Esophagus squamous epithelium (tissue), 5 donors: Measurements from ENCODE around the gene GVQW3. TPM values are rescaled to one million over a fixed set of nuclear protein-coding genes. Genes with fewer than 3 reads are reported as not detected.

Source experiments
- DNase-seq: peaks from one replicate; lab custom pipeline; 2025; lab: John Stamatoyannopoulos, UW
- H3K27ac ChIP-seq, 4 donors: fragments of 200-600 bp; sonication (generic); one replicate each; pipeline ENCODE4 v1.5.1; 2016 to 2019; ENCODE audit warnings: mild to moderate bottlenecking in 1 of 4
- H3K27me3 ChIP-seq, 4 donors: fragments of 200-600 bp; sonication (generic); 1 replicate in 3 of 4; 2 replicates in 1 of 4; pipeline versions ENCODE4 v1.5.1 to v1.6.0; 2017 to 2021; ENCODE audit warnings: antibody characterized with exemption in 1 of 4
- H3K36me3 ChIP-seq, 3 donors: fragments of 200-600 bp; sonication (generic); one replicate each; pipeline ENCODE4 v1.5.1; 2016 to 2019
- H3K4me1 ChIP-seq, 3 donors: fragments of 200-600 bp; sonication (generic); one replicate each; pipeline ENCODE4 v1.5.1; 2017 to 2019
- H3K4me3 ChIP-seq, 4 donors: fragments of 200-600 bp; sonication (generic); 1 replicate in 3 of 4; 2 replicates in 1 of 4; pipeline ENCODE4 v1.5.1; 2016 to 2019; ENCODE audit warnings: mild to moderate bottlenecking in 2 of 4, moderate library complexity in 1 of 4
- H3K9me3 ChIP-seq, 3 donors: fragments of 200-600 bp; sonication (generic); one replicate each; pipeline ENCODE4 v1.5.1; 2016 to 2019
- POLR2A ChIP-seq, 4 donors: fragments of 450-650 bp; IDR thresholded peaks; one replicate each; pipeline ENCODE4 v1.6.1; 2017; ENCODE audit warnings: antibody characterized with exemption in 4 of 4, mild to moderate bottlenecking in 4 of 4, moderate library complexity in 3 of 4
- WGBS, 2 donors: methylation state at CpG; one replicate each; pipeline ENCODE4 v1.1.5; 2018; 5-methylcytosine and 5-hydroxymethylcytosine counted together
- intact Hi-C: fragments of 100-400 bp; cut with DNase I; formaldehyde crosslinking; loops from one replicate; pipeline ENCODE4 v1.15.0; 2022
- total RNA-seq, 4 donors: library from RNA; depleted of rRNA; stranded (reverse); fragments of >200 nt; gene quantifications; one replicate each; pipeline ENCODE4 v1.1.0, GENCODE V29; 2016
- TF ChIP-seq, protein P1 (sequence below), 6 experiments: fragments of 450-650 bp in 4 of 6; fragments of 200-600 bp in 2 of 6; sonication (generic) in 2 of 6; IDR thresholded peaks; one replicate each; pipeline ENCODE4 v1.5.1; 2016 to 2019; ENCODE audit warnings: antibody characterized with exemption in 6 of 6, mild to moderate bottlenecking in 4 of 6, moderate library complexity in 4 of 6
- donor health status: DM: yes; HTN: yes; CAD: no.

GVQW3 gene
- total RNA-seq, 4 donors from 2014 or later: 0.15 to 0.95 (median 0.31) TPM; not detected in 1

DNA sequence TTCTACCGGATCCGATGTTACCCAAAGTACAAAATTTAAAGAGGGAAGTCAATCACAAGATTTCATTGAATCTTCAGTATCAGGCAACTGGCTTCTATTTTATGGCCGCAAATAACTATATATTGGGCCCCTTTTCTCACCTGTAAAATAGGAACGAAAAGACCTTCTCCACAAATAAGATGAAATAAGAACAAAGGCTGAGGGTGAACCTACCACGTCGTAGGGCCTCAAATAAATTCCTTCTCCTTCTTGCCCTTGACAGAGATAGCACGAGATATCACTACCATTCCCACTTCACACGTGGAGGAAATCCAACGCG is 62.9 kb downstream of the GVQW3 start:
- WGBS, 2 donors: 1% methylated on average over 10 of the region's 10 CpGs
- H3K4me3 ChIP-seq: peak overlapping the region; percentile 59 to 98 (median 93)
- intact Hi-C loops: no loop called here
- H3K9me3 ChIP-seq: no peaks in the 10 kb centered on the region
- H3K27ac ChIP-seq: peak overlapping the region; percentile 86 to 97 (median 92)
- DNase-seq: no peak
- no peaks in the 10 kb centered on the region for H3K27me3 ChIP-seq
- peaks cover 0 to 24% (median 0%) of the 10 kb centered on the region in 3 donors for H3K36me3 ChIP-seq
- TF ChIP-seq POLR2A (IDR thresholded peaks at IDR 0.05): no peak
- TF ChIP-seq, protein P1, sequence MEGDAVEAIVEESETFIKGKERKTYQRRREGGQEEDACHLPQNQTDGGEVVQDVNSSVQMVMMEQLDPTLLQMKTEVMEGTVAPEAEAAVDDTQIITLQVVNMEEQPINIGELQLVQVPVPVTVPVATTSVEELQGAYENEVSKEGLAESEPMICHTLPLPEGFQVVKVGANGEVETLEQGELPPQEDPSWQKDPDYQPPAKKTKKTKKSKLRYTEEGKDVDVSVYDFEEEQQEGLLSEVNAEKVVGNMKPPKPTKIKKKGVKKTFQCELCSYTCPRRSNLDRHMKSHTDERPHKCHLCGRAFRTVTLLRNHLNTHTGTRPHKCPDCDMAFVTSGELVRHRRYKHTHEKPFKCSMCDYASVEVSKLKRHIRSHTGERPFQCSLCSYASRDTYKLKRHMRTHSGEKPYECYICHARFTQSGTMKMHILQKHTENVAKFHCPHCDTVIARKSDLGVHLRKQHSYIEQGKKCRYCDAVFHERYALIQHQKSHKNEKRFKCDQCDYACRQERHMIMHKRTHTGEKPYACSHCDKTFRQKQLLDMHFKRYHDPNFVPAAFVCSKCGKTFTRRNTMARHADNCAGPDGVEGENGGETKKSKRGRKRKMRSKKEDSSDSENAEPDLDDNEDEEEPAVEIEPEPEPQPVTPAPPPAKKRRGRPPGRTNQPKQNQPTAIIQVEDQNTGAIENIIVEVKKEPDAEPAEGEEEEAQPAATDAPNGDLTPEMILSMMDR (IDR thresholded peaks at IDR 0.05): no peak
- peaks cover 6 to 30% (median 15%) of the 10 kb centered on the region in 3 donors for H3K4me1 ChIP-seq

DNA sequence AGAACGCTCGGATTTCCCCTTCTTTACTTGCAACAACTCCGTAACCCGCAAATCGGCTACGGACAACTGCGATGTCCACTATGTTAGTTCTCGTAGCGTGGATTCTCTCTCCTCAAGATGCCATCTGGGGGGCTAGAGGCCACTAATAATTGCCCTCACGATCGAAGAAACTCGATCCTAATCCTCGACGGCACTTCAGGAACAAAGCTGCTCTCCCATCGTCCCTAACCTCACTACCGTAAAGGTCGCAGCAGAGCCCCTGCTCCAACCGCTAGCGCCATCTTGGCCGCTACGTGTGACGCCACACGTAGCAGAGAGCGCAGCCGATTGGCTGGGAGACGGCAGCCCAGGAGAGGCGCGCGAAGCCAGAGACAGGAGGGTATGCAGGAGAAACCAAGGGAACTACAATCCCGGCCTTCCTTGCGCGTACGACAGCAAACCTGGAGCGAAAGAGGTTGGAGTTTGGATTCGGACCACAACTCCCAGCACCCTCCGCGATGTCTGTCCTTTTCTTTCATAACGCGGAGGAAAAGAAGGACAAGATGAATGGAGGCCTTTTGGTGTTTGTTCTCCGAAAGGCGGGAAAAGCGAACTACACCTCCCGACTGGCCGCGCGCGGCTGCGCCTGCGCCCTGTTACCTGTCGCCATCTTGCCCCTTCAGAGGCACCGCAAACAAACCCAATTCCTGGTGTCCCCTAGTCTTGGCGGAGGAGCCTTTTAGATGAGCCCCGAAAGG is 63.4 kb downstream of the GVQW3 start, which contains the start of gene EMSY:
TSS of gene EMSY (plus strand) at position 635 of the 737 bp plus-strand sequence. CDS start 1,921 bp downstream, outside the sequence.
- WGBS, 2 donors: 0 to 1% methylated on average over 30 to 37 of the region's 53 CpGs
- Histone ChIP-seq H3K9me3 (no peaks in the 10 kb centered on the region), H3K36me3 (peaks cover 0 to 29% (median 0%) of the 10 kb centered on the region in 3 donors), H3K27ac (peak within 1 kb of the TSS; percentile 86 to 97 (median 94)), H3K27me3 (no peaks in the 10 kb centered on the region), H3K4me1 (peaks cover 6 to 30% (median 15%) of the 10 kb centered on the region in 3 donors), H3K4me3 (peak within 1 kb of the TSS; percentile 59 to 98 (median 93))
- intact Hi-C loops: no loop called here
- TF ChIP-seq, protein P1 (IDR thresholded peaks at IDR 0.05): peak in 1 of 6 experiments; percentile 13
- peak in 3 of 4 donors; percentile 62 to 98 (median 94) for TF ChIP-seq POLR2A (IDR thresholded peaks at IDR 0.05)
- DNase-seq: peak; percentile 77

DNA sequence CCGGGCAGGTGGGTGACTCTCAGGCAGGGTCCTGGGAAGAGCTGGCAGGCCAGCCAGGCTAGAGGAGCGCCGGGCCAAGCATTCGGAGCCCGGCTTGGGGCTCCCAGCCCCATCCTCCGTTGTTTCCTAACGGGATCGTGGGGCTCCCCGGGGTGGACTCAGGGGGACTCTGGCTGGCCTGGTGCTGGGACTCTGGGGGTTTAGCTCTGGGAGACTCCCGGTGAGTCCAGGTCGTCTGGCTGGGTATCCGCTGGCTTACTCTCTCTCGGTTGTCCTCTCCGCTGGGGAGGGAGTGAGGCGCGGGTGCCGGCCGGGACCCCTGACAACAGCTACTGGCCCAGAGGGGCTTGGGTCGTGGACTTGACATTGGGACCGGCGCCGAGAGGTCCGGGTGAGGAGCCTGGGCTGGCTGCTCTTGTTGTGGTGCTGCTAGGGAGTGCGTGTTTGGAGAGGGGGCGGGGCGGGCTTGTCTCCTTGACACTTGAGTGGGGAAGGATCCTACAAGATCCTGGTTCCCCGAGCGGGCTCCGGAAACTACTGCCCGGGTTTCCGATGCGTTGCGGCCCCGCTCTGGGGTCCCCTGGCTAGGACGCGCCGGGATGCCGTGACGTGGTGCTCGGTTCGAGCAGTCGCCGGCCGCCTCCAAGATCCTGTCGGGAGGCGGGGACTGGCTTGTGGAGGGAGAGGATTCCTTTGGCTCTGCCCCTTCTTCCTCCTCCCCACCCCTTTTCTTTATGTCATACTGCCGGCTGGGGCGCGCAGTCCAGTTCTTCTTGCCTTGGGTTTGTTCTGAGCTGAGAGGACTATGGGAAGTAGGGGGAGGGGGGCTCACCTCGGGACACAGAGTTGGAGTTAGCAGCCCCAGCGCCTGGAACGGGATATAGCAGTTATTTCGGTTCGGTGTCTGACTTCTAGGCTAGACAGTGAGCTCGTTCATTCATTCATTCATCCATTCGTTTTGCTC is 64.3 kb downstream of the GVQW3 start:
- intact Hi-C loops: no loop called here
- H3K27me3 ChIP-seq: no peaks in the 10 kb centered on the region
- H3K27ac ChIP-seq: peak overlapping the region; percentile 86 to 97 (median 94)
- WGBS, 2 donors: 0 to 2% methylated on average over 8 to 11 of the region's 56 CpGs
- H3K36me3 ChIP-seq: peaks cover 0 to 37% (median 0%) of the 10 kb centered on the region in 3 donors
- H3K4me3 ChIP-seq: peak overlapping the region; percentile 59 to 98 (median 93)
- no peaks in the 10 kb centered on the region for H3K9me3 ChIP-seq
- DNase-seq: peak; percentile 25
- peak in 1 of 4 donors; percentile 56 for TF ChIP-seq POLR2A (IDR thresholded peaks at IDR 0.05)
- TF ChIP-seq, protein P1 (IDR thresholded peaks at IDR 0.05): no peak
- H3K4me1 ChIP-seq: peaks cover 6 to 30% (median 15%) of the 10 kb centered on the region in 3 donors

DNA sequence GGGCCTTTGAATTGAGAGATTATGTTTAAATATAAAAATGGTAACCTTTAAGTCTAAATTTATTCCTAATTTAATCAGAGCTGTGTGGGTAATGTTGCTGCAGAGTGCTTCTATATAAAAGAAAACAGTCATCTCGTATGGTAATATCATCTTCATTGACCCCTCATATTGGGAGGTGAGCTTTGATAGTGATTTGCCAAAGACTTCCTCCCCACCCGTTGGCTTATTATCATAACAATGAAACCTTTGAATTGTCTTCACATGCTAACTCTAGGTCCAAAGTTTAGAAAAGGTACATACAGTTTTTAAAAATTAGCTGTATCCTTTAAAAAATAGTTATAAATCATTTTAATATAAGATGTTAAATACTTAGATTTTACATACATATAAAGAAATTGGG is 67.4 kb downstream of the GVQW3 start:
- H3K27me3 ChIP-seq: no peaks in the 10 kb centered on the region
- no peak for DNase-seq
- H3K4me1 ChIP-seq: peaks cover 6 to 19% (median 9%) of the 10 kb centered on the region in 3 donors
- no peak overlapping the region for H3K27ac ChIP-seq
- no peaks in the 10 kb centered on the region for H3K9me3 ChIP-seq
- intact Hi-C loops: no loop called here
- TF ChIP-seq POLR2A (IDR thresholded peaks at IDR 0.05): no peak
- TF ChIP-seq, protein P1 (IDR thresholded peaks at IDR 0.05): no peak
- 30 to 49% methylated on average over 2 of the region's 2 CpGs for WGBS, 2 donors
- no peak overlapping the region for H3K4me3 ChIP-seq
- H3K36me3 ChIP-seq: peaks cover 0 to 63% (median 0%) of the 10 kb centered on the region in 3 donors
